ENCODE data around the gene TOB2. TPM values are rescaled to one million over a fixed set of nuclear protein-coding genes. Genes with fewer than 3 reads are reported as not detected.

TOB2 gene
- total and polyA plus RNA-seq, 9 of the 15 experiments (the other 6 are each of a cell fraction or from before 2014, with no cell fraction given), result 3.3 to 20.5 (median 7.3) TPM

DNA sequence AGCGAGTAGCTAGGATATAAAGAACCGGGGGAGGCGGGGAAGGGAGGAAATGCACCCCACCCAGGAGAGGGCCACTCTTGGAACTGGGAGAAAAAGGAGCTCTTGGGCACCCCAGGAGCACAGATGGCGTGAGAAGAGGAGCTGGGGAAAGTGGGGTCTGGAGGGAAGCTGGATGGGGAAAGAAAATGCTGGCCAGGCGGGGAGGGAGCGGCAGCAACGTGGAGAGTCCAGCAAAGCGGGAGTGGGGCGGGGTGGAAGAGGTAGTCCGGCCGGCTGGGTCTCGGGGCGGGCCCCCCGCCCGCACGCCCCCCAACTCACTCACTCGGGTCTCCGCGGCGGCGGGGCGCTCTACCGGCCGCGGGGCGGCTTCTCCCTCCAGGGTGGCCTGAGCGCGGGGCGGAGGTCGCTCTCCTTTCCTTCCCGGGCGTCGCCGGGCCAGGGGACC lies 522 bp downstream of the TOB2 start:
- BruUV-seq (replicated peaks), result no TSS peak
- CTCF ChIA-PET (ENCODE audit: low intra/inter-chr PET ratio), result no interaction called here
- H3K79me2 ChIP-seq (ENCODE audit: control insufficient read depth, insufficient read depth, low read length), result peaks cover 65% of the 10 kb centered on the region
- ATAC-seq (no peak), FAIRE-seq (no peak), DNase-seq (ENCODE audit: extremely low read depth in 1 of 4, low spot score in 3 of 4) (peak in 3 of 4 experiments; percentile 23 to 42 (median 39))
- peaks cover 6% of the 10 kb centered on the region for H4K20me1 ChIP-seq (replicated peaks; ENCODE audit: control insufficient read depth, insufficient read depth, low read length)
- H3K9me1 ChIP-seq (ENCODE audit: control insufficient read depth, insufficient read depth, low read length), result no peaks in the 10 kb centered on the region
- in situ Hi-C loops (cut with MboI), result no loop called here
- peak overlapping the region; percentile 40; the same call in 1 of the 2 replicates for H2AFZ ChIP-seq (ENCODE audit: low read depth, low read length)
- WGBS (ENCODE audit: insufficient coverage, low coverage, missing lambda C conversion rate), result 2% methylated on average over 8 of the region's 34 CpGs
- H3K4me1 ChIP-seq (replicated peaks in 1 of 2; ENCODE audit: control insufficient read depth in 2 of 2, insufficient read depth in 2 of 2, low read length in 2 of 2), result peaks cover 6 to 26% of the 10 kb centered on the region in 2 experiments; a peak in 4 of 5 replicates
- H3K27ac ChIP-seq (ENCODE audit: extremely low read depth, low read depth, low read length), result peak overlapping the region; percentile 94
- peak overlapping the region; percentile 89 to 96 for H3K9ac ChIP-seq (ENCODE audit: insufficient read depth in 1 of 2, low read depth in 2 of 2, low read length in 2 of 2)
- H3K36me3 ChIP-seq (ENCODE audit: control insufficient read depth, insufficient read depth, low read length), result peaks cover 19% of the 10 kb centered on the region
- POLR2A ChIA-PET, result interaction anchor here (0.6 to 3.0 kb wide), 17 partner anchors 10 to 504 kb away, joined by 3 to 36 read pairs (median 4); partner anchors contain the start of genes ACO2, PHF5A and TEF
- H3K9me3 ChIP-seq (replicated peaks; ENCODE audit: control insufficient read depth, insufficient read depth, low read depth, low read length), result no peaks in the 10 kb centered on the region
- H3K4me2 ChIP-seq (ENCODE audit: insufficient read depth, low read length), result peak overlapping the region; percentile 94
- peak overlapping the region; percentile 92 for H3K4me3 ChIP-seq
- intact Hi-C loops (cut with micrococcal nuclease), result no loop called here
- H3K27me3 ChIP-seq (ENCODE audit: control insufficient read depth in 2 of 2, insufficient read depth in 2 of 2, low read length in 2 of 2), result no peaks in the 10 kb centered on the region
- TF ChIP-seq, protein P1, sequence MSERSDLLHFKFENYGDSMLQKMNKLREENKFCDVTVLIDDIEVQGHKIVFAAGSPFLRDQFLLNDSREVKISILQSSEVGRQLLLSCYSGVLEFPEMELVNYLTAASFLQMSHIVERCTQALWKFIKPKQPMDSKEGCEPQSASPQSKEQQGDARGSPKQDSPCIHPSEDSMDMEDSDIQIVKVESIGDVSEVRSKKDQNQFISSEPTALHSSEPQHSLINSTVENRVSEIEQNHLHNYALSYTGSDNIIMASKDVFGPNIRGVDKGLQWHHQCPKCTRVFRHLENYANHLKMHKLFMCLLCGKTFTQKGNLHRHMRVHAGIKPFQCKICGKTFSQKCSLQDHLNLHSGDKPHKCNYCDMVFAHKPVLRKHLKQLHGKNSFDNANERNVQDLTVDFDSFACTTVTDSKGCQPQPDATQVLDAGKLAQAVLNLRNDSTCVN (CRISPR knock-in tag; IDR thresholded peaks at IDR 0.05), result no peak
- TF ChIP-seq, protein P2, sequence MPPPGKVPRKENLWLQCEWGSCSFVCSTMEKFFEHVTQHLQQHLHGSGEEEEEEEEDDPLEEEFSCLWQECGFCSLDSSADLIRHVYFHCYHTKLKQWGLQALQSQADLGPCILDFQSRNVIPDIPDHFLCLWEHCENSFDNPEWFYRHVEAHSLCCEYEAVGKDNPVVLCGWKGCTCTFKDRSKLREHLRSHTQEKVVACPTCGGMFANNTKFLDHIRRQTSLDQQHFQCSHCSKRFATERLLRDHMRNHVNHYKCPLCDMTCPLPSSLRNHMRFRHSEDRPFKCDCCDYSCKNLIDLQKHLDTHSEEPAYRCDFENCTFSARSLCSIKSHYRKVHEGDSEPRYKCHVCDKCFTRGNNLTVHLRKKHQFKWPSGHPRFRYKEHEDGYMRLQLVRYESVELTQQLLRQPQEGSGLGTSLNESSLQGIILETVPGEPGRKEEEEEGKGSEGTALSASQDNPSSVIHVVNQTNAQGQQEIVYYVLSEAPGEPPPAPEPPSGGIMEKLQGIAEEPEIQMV (tag; conservative IDR thresholded peaks at IDR 0.05; ENCODE audit: low read depth), result no peak
- TF ChIP-seq, protein P3, sequence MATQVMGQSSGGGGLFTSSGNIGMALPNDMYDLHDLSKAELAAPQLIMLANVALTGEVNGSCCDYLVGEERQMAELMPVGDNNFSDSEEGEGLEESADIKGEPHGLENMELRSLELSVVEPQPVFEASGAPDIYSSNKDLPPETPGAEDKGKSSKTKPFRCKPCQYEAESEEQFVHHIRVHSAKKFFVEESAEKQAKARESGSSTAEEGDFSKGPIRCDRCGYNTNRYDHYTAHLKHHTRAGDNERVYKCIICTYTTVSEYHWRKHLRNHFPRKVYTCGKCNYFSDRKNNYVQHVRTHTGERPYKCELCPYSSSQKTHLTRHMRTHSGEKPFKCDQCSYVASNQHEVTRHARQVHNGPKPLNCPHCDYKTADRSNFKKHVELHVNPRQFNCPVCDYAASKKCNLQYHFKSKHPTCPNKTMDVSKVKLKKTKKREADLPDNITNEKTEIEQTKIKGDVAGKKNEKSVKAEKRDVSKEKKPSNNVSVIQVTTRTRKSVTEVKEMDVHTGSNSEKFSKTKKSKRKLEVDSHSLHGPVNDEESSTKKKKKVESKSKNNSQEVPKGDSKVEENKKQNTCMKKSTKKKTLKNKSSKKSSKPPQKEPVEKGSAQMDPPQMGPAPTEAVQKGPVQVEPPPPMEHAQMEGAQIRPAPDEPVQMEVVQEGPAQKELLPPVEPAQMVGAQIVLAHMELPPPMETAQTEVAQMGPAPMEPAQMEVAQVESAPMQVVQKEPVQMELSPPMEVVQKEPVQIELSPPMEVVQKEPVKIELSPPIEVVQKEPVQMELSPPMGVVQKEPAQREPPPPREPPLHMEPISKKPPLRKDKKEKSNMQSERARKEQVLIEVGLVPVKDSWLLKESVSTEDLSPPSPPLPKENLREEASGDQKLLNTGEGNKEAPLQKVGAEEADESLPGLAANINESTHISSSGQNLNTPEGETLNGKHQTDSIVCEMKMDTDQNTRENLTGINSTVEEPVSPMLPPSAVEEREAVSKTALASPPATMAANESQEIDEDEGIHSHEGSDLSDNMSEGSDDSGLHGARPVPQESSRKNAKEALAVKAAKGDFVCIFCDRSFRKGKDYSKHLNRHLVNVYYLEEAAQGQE (IDR thresholded peaks at IDR 0.05; ENCODE audit: borderline replicate concordance), result no peak
- TF ChIP-seq, protein P3 (CRISPR knock-in tag; IDR thresholded peaks at IDR 0.05; ENCODE audit: low read depth), result no peak
- TF ChIP-seq, protein P4, sequence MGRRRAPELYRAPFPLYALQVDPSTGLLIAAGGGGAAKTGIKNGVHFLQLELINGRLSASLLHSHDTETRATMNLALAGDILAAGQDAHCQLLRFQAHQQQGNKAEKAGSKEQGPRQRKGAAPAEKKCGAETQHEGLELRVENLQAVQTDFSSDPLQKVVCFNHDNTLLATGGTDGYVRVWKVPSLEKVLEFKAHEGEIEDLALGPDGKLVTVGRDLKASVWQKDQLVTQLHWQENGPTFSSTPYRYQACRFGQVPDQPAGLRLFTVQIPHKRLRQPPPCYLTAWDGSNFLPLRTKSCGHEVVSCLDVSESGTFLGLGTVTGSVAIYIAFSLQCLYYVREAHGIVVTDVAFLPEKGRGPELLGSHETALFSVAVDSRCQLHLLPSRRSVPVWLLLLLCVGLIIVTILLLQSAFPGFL (CRISPR knock-in tag; IDR thresholded peaks at IDR 0.05), result no peak
- TF ChIP-seq MCM5 (IDR thresholded peaks at IDR 0.05; ENCODE audit: low read depth) (no peak), MEF2A (IDR thresholded peaks at IDR 0.05; ENCODE audit: control insufficient read depth, low read depth, low read length) (no peak), SIN3A (IDR thresholded peaks at IDR 0.05; ENCODE audit: borderline replicate concordance in 2 of 2, control insufficient read depth in 1 of 2, low read depth in 2 of 2, low read length in 2 of 2) (peak in 1 of 2 experiments; percentile 12; a peak in 1 of 4 replicates), RFX1 (IDR thresholded peaks at IDR 0.05) (no peak), SMAD4 (CRISPR knock-in tag; conservative IDR thresholded peaks at IDR 0.05) (no peak)

All from K562 (cell line).